ENCODE results near the gene IL10RB. TPM values are rescaled to one million over a fixed set of nuclear protein-coding genes. Genes with fewer than 3 reads are reported as not detected.

IL10RB gene
- total and polyA plus RNA-seq, 2 of the 4 experiments (the other 2 are of a cell fraction), result 20.1 to 45.2 TPM

DNA sequence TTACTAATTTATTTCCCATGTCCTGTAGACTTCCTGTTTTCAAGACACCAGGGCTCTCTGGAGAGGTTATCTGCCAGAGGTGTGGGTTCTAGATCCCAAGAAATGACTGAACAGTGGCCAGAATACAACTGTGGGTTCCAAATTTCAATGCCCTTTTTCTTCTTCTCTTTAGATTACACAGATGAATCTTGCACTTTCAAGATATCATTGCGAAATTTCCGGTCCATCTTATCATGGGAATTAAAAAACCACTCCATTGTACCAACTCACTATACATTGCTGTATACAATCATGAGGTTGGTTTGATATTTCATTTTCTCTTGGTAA lies 21.4 kb upstream of the IL10RB start:
- Histone ChIP-seq H2AK9ac (replicated peaks; ENCODE audit: low read depth, low read length, poor library complexity) (peak overlapping the region; percentile 19), H4K8ac (ENCODE audit: low read depth in 2 of 2, low read length in 2 of 2) (no peak overlapping the region), H3K36me3 (ENCODE audit: control insufficient read depth, insufficient read depth, low read length) (peaks cover 34% of the 10 kb centered on the region), H2AK5ac (ENCODE audit: low read depth, low read length) (no peak overlapping the region), H3K4me2 (ENCODE audit: low read depth, low read length) (no peak overlapping the region), H3K9me3 (ENCODE audit: control insufficient read depth, insufficient read depth, low read length) (no peaks in the 10 kb centered on the region), H3K9ac (ENCODE audit: low read depth, low read length) (no peak overlapping the region), H3K23ac (ENCODE audit: low read depth, low read length) (no peak overlapping the region), H4K20me1 (ENCODE audit: insufficient read depth, low read length) (no peaks in the 10 kb centered on the region), H3K27ac (ENCODE audit: insufficient read depth, low read length) (no peak overlapping the region), H3K56ac (ENCODE audit: extremely low read depth, insufficient read depth, low read length) (no peak overlapping the region), H2BK120ac (ENCODE audit: low read depth, low read length) (no peak overlapping the region), H3K79me1 (ENCODE audit: low read depth in 1 of 2, low read length in 2 of 2) (no peaks in the 10 kb centered on the region; a peak in 2 of 4 replicates), H2BK15ac (ENCODE audit: low read depth, low read length) (no peak overlapping the region), H3K4ac (ENCODE audit: low read depth, low read length) (no peak overlapping the region), H3K18ac (ENCODE audit: low read depth, low read length) (no peak overlapping the region), H3K4me3 (ENCODE audit: insufficient read depth, low read depth, low read length) (no peak overlapping the region), H4K91ac (ENCODE audit: insufficient read depth, low read depth, low read length) (no peak overlapping the region), H3K9me1 (ENCODE audit: insufficient read depth, low read length) (0 out of 2 replicates have a peak, but pooled peaks cover 4% of the 10 kb centered on the region), H2BK5ac (ENCODE audit: low read depth, low read length, poor library complexity, severe bottlenecking) (no peak overlapping the region), H2AFZ (replicated peaks; ENCODE audit: low read length, poor library complexity) (no peak overlapping the region), H4K5ac (ENCODE audit: low read depth, low read length) (no peak overlapping the region), H3K14ac (replicated peaks; ENCODE audit: low read depth, low read length) (no peak overlapping the region), H3K4me1 (ENCODE audit: control insufficient read depth, insufficient read depth, low read length) (no peaks in the 10 kb centered on the region), H3K27me3 (ENCODE audit: control insufficient read depth, insufficient read depth, low read length) (no peaks in the 10 kb centered on the region), H2BK20ac (ENCODE audit: low read depth, low read length) (no peak overlapping the region)
- in situ Hi-C loops (cut with MboI; ENCODE audit: low sequenced_read_pairs), result no loop called here
- no TSS peak for BruUV-seq (replicated peaks)
- no CpG with 5 or more reads among the region's 2 CpGs for WGBS, 2 experiments (ENCODE audit: extremely low coverage in 2 of 2, insufficient read length in 1 of 2)
- POLR2A ChIA-PET (ENCODE audit: unreplicated experiment), result no interaction called here
- dilution Hi-C loops (cut with HindIII; ENCODE audit: low sequenced_read_pairs, unreplicated experiment), result no loop called here
- intact Hi-C loops (cut with micrococcal nuclease), result no loop called here
- no peak for TF ChIP-seq MAZ (IDR thresholded peaks at IDR 0.05; ENCODE audit: borderline replicate concordance, low read depth, low read length)
- TF ChIP-seq CEBPB (IDR thresholded peaks at IDR 0.05; ENCODE audit: low read depth, low read length), result peak; percentile 73
- TF ChIP-seq POLR2A (IDR thresholded peaks at IDR 0.05; ENCODE audit: low read depth, low read length), result no peak
- ATAC-seq (ENCODE audit: low read depth) (no peak), DNase-seq (no peak)
- CTCF ChIA-PET, result no interaction called here

Data from IMR-90 (cell line).